ENCODE measurements around the gene ARRDC4.
A peak's percentile ranks its signal among the peaks of the same experiment; 100 is the strongest.

GRCh38 chr15:97968380-97968779 is 7.9 kb downstream of the ARRDC4 start:
- TF ChIP-seq CEBPB (IDR thresholded peaks at IDR 0.05; ENCODE audit: low read depth, low read length): peak; percentile 53
- TF ChIP-seq, protein P1, sequence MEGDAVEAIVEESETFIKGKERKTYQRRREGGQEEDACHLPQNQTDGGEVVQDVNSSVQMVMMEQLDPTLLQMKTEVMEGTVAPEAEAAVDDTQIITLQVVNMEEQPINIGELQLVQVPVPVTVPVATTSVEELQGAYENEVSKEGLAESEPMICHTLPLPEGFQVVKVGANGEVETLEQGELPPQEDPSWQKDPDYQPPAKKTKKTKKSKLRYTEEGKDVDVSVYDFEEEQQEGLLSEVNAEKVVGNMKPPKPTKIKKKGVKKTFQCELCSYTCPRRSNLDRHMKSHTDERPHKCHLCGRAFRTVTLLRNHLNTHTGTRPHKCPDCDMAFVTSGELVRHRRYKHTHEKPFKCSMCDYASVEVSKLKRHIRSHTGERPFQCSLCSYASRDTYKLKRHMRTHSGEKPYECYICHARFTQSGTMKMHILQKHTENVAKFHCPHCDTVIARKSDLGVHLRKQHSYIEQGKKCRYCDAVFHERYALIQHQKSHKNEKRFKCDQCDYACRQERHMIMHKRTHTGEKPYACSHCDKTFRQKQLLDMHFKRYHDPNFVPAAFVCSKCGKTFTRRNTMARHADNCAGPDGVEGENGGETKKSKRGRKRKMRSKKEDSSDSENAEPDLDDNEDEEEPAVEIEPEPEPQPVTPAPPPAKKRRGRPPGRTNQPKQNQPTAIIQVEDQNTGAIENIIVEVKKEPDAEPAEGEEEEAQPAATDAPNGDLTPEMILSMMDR (conservative IDR thresholded peaks at IDR 0.05; ENCODE audit: low read depth, low read length): no peak
- no peak for TF ChIP-seq RFX5 (IDR thresholded peaks at IDR 0.05; ENCODE audit: low read depth, low read length)
- peak; percentile 29; the same call in 1 of the 2 replicates for TF ChIP-seq FOS (IDR thresholded peaks at IDR 0.05; ENCODE audit: low read depth, low read length)
- no peak for TF ChIP-seq RAD21 (IDR thresholded peaks at IDR 0.05; ENCODE audit: low read length)

All from IMR-90 (cell line).